ENCODE data around the gene NASP.

GRCh38 chr1:45566722-45567121 is 17.1 kb upstream of the NASP start:
- no peak for TF ChIP-seq CTCF (IDR thresholded peaks at IDR 0.05; ENCODE audit: low read depth, low read length)
- no peak for TF ChIP-seq POLR2A (IDR thresholded peaks at IDR 0.05; ENCODE audit: extremely low read depth, insufficient read length)
- TF ChIP-seq MYC (IDR thresholded peaks at IDR 0.05; ENCODE audit: low read depth, low read length) = no peak
- TF ChIP-seq MAX (IDR thresholded peaks at IDR 0.05; ENCODE audit: low read depth, low read length) = no peak
